Measurements from ENCODE around the gene PRAMEF25. TPM values are rescaled to one million over a fixed set of nuclear protein-coding genes. Genes with fewer than 3 reads are reported as not detected.
"Not testable (repeated sequence)": the region's sequence is repeated elsewhere in the genome, so short reads cannot be mapped to it uniquely, and the experiment has no call there.

The PRAMEF25 gene
- total RNA-seq = not detected
- not detected for polyA plus RNA-seq
- long read RNA-seq, donor 1 = 0 reads
- long read RNA-seq, donor 2 = 0 reads
- long read RNA-seq, donor 3 = 0 reads

- DNase-seq; ATAC-seq; intact Hi-C loops (cut with DNase I); H3K27ac ChIP-seq; H3K27me3 ChIP-seq; H3K36me3 ChIP-seq; H3K4me3 ChIP-seq; H3K4me1 ChIP-seq; H3K9me3 ChIP-seq: not testable (repeated sequence)
- no CpG with 5 or more reads among the region's 4 CpGs for WGBS, 2 donors
Observed at GRCh38 chr1:13070474-13070873, at the start of gene PRAMEF25. Gene PRAMEF25, plus strand, starts transcription at chr1:13070774. Its CDS starts 2,920 bp downstream, at chr1:13073694.

- H3K36me3 ChIP-seq; H3K27me3 ChIP-seq; DNase-seq; H3K27ac ChIP-seq; H3K4me1 ChIP-seq; ATAC-seq; intact Hi-C loops (cut with DNase I); H3K4me3 ChIP-seq; H3K9me3 ChIP-seq: not testable (repeated sequence)
- WGBS, 2 donors = 73 to 79% methylated on average over 3 of the region's 3 CpGs
Observed at GRCh38 chr1:13056475-13056874, 14.1 kb upstream of the PRAMEF25 start, which contains the start of gene PRAMEF27. Gene PRAMEF27, minus strand, starts transcription at chr1:13056575. Its CDS starts 2,916 bp downstream, at chr1:13053659.

- H3K4me3 ChIP-seq; H3K36me3 ChIP-seq; DNase-seq; H3K4me1 ChIP-seq; ATAC-seq; H3K9me3 ChIP-seq; H3K27ac ChIP-seq; intact Hi-C loops (cut with DNase I): not testable (repeated sequence)
- peaks cover 0 to 25% (median 0%) of the 10 kb centered on the region in 7 donors for H3K27me3 ChIP-seq
- WGBS, 2 donors = 90% methylated on average over 6 of the region's 6 CpGs
Observed at GRCh38 chr1:13116754-13117153, 46.2 kb downstream of the PRAMEF25 start, which contains the start of gene HNRNPCL2. Gene HNRNPCL2, minus strand, starts transcription at chr1:13116854. Its CDS starts 454 bp downstream, at chr1:13116400.

Other genes with a start within 250 kb of the PRAMEF25 start
- not detected for gene PRAMEF11, start 239.4 kb upstream of the PRAMEF25 start, total RNA-seq
- gene PRAMEF11, start 239.4 kb upstream of the PRAMEF25 start, polyA plus RNA-seq = not detected
- gene HNRNPCL1, start 222.1 kb upstream of the PRAMEF25 start, total RNA-seq = not detected
- not detected for gene HNRNPCL1, start 222.1 kb upstream of the PRAMEF25 start, polyA plus RNA-seq
- gene PRAMEF2, start 213.7 kb upstream of the PRAMEF25 start, total RNA-seq = not detected
- not detected for gene PRAMEF2, start 213.7 kb upstream of the PRAMEF25 start, polyA plus RNA-seq
- gene PRAMEF4, start 184.6 kb upstream of the PRAMEF25 start, total RNA-seq = not detected
- gene PRAMEF4, start 184.6 kb upstream of the PRAMEF25 start, polyA plus RNA-seq = not detected
- not detected for gene PRAMEF10, start 172.5 kb upstream of the PRAMEF25 start, total RNA-seq
- not detected for gene PRAMEF10, start 172.5 kb upstream of the PRAMEF25 start, polyA plus RNA-seq
- not detected for gene PRAMEF7, start 154.2 kb upstream of the PRAMEF25 start, total RNA-seq
- gene PRAMEF7, start 154.2 kb upstream of the PRAMEF25 start, polyA plus RNA-seq = not detected
- not detected for gene PRAMEF6, start 123.2 kb upstream of the PRAMEF25 start, total RNA-seq
- not detected for gene PRAMEF6, start 123.2 kb upstream of the PRAMEF25 start, polyA plus RNA-seq
- not detected for gene PRAMEF27, start 14.2 kb upstream of the PRAMEF25 start, total RNA-seq
- not detected for gene PRAMEF27, start 14.2 kb upstream of the PRAMEF25 start, polyA plus RNA-seq
- not detected for gene HNRNPCL3, start 10.0 kb upstream of the PRAMEF25 start, total RNA-seq
- gene HNRNPCL3, start 10.0 kb upstream of the PRAMEF25 start, polyA plus RNA-seq = not detected
- gene HNRNPCL2, start 46.1 kb downstream of the PRAMEF25 start, total RNA-seq = not detected
- gene HNRNPCL2, start 46.1 kb downstream of the PRAMEF25 start, polyA plus RNA-seq = not detected
- gene PRAMEF26, start 85.2 kb downstream of the PRAMEF25 start, total RNA-seq = not detected
- not detected for gene PRAMEF26, start 85.2 kb downstream of the PRAMEF25 start, polyA plus RNA-seq
- not detected for gene HNRNPCL4, start 94.9 kb downstream of the PRAMEF25 start, total RNA-seq
- gene HNRNPCL4, start 94.9 kb downstream of the PRAMEF25 start, polyA plus RNA-seq = not detected
- not detected for gene PRAMEF9, start 101.1 kb downstream of the PRAMEF25 start, total RNA-seq
- gene PRAMEF9, start 101.1 kb downstream of the PRAMEF25 start, polyA plus RNA-seq = not detected
- gene PRAMEF13, start 130.6 kb downstream of the PRAMEF25 start, total RNA-seq = not detected
- not detected for gene PRAMEF13, start 130.6 kb downstream of the PRAMEF25 start, polyA plus RNA-seq
- gene PRAMEF18, start 155.4 kb downstream of the PRAMEF25 start, total RNA-seq = not detected
- gene PRAMEF18, start 155.4 kb downstream of the PRAMEF25 start, polyA plus RNA-seq = not detected
- not detected for gene PRAMEF5, start 183.4 kb downstream of the PRAMEF25 start, total RNA-seq
- gene PRAMEF5, start 183.4 kb downstream of the PRAMEF25 start, polyA plus RNA-seq = not detected
- gene PRAMEF8, start 214.4 kb downstream of the PRAMEF25 start, total RNA-seq = not detected
- gene PRAMEF8, start 214.4 kb downstream of the PRAMEF25 start, polyA plus RNA-seq = not detected
- not detected for gene PRAMEF33, start 232.8 kb downstream of the PRAMEF25 start, total RNA-seq
- not detected for gene PRAMEF33, start 232.8 kb downstream of the PRAMEF25 start, polyA plus RNA-seq
- not detected for gene PRAMEF15, start 244.8 kb downstream of the PRAMEF25 start, total RNA-seq
- gene PRAMEF15, start 244.8 kb downstream of the PRAMEF25 start, polyA plus RNA-seq = not detected

Measured in heart right ventricle (tissue), 16 donors.